PC-9 (cell line): ENCODE results near the gene TMEFF2.

Experiments
- CTCF ChIP-seq: fragments of 200-600 bp; sonication (generic); conservative IDR thresholded peaks from 2 replicates; pipeline ENCODE4 v1.6.1; 2017; ENCODE audit warnings: mixed run types, antibody characterized with exemption, mild to moderate bottlenecking, moderate library complexity
- EZH2 ChIP-seq: fragments of 200-600 bp; sonication (generic); IDR thresholded peaks from 2 replicates; pipeline ENCODE4 v1.8.0; 2017; ENCODE audit warnings: antibody characterized with exemption, low read depth

DNA sequence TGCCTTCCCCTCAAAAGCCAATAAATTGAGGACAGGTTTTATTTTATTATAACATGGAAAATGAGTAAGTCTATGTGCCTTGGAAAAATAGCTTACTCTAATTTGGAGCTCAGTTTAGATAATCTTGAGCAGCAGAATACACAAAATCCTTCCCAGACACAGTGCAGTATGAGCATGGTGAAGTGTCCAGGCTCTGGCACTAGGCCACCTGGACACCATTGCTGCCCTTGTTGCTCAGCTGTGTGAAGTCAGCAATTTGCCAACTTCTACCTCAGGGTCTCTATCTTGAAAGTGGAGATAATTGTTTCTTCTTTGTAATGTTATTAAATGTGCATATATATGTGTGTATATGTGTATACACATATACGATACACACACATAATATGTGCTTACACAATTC is 242.9 kb downstream of the TMEFF2 start:
- no peak for TF ChIP-seq CTCF
- no peak for TF ChIP-seq EZH2
